Peyer's patch (tissue), 4 donors: ENCODE data around the gene ZNF608. TPM values are rescaled to one million over a fixed set of nuclear protein-coding genes. Genes with fewer than 3 reads are reported as not detected.

Source experiments
- DNase-seq, 3 donors: peaks; one replicate each; pipeline ENCODE4 v3.0.0-alpha.2; 2017 to 2019
- H3K27ac ChIP-seq, 4 donors: fragments of 200-600 bp; sonication (generic); one replicate each; pipeline ENCODE4 v1.5.1; 2016 to 2019
- H3K27me3 ChIP-seq, 2 donors: fragments of 200-600 bp; sonication (generic); one replicate each; pipeline ENCODE4 v1.5.1; 2019
- H3K36me3 ChIP-seq, 3 donors: fragments of 200-600 bp; sonication (generic); one replicate each; pipeline ENCODE4 v1.5.1; 2016 to 2019
- H3K4me1 ChIP-seq, 4 donors: fragments of 200-600 bp; sonication (generic); one replicate each; pipeline ENCODE4 v1.5.1; 2016 to 2019
- H3K4me3 ChIP-seq, 4 donors: fragments of 200-600 bp; sonication (generic); 1 replicate in 3 of 4; 2 replicates in 1 of 4; pipeline ENCODE4 v1.5.1; 2016 to 2019; ENCODE audit warnings: mild to moderate bottlenecking in 1 of 4
- H3K9me3 ChIP-seq, 4 donors: fragments of 200-600 bp; sonication (generic); one replicate each; pipeline ENCODE4 v1.5.1; 2016 to 2019; ENCODE audit warnings: mild to moderate bottlenecking in 1 of 4
- CTCF ChIP-seq, 6 experiments: fragments of 450-650 bp in 4 of 6; fragments of 200-600 bp in 2 of 6; sonication (generic) in 1 of 6; IDR thresholded peaks; one replicate each; pipeline ENCODE4 v1.5.1; 2017 to 2019; ENCODE audit warnings: antibody characterized with exemption in 6 of 6, mild to moderate bottlenecking in 3 of 6, moderate library complexity in 1 of 6
- POLR2A ChIP-seq, 2 donors: fragments of 450-650 bp; IDR thresholded peaks; one replicate each; pipeline ENCODE4 v1.5.1; 2017; ENCODE audit warnings: antibody characterized with exemption in 2 of 2, mild to moderate bottlenecking in 2 of 2, moderate library complexity in 2 of 2
- total RNA-seq, 4 donors: library from RNA; depleted of rRNA; stranded (reverse); fragments of >200 nt; gene quantifications; one replicate each; pipeline ENCODE4 v1.1.0, GENCODE V29; 2016

Gene ZNF608
- total RNA-seq, 4 donors from 2014 or later: 19.8 to 85.8 (median 35.3) TPM

GRCh38 chr5:124752854-124753720 lies 6.6 kb upstream of the ZNF608 start:
- no peak for DNase-seq
- TF ChIP-seq CTCF (IDR thresholded peaks at IDR 0.05): no peak
- no peak for TF ChIP-seq POLR2A (IDR thresholded peaks at IDR 0.05)
- Histone ChIP-seq H3K4me1 (peaks cover 0 to 6% (median 0%) of the 10 kb centered on the region in 4 donors), H3K27me3 (no peaks in the 10 kb centered on the region), H3K4me3 (no peak overlapping the region), H3K9me3 (no peaks in the 10 kb centered on the region), H3K27ac (no peak overlapping the region), H3K36me3 (no peaks in the 10 kb centered on the region)

- Histone ChIP-seq H3K36me3 (no peaks in the 10 kb centered on the region), H3K4me1 (peaks cover 0 to 6% (median 0%) of the 10 kb centered on the region in 4 donors), H3K27ac (no peak overlapping the region), H3K27me3 (no peaks in the 10 kb centered on the region), H3K9me3 (no peaks in the 10 kb centered on the region), H3K4me3 (no peak overlapping the region)
- DNase-seq: no peak
- TF ChIP-seq CTCF (IDR thresholded peaks at IDR 0.05) (no peak), POLR2A (IDR thresholded peaks at IDR 0.05) (no peak)
Observed at GRCh38 chr5:124751031-124751430, 4.6 kb upstream of the ZNF608 start.

DNA sequence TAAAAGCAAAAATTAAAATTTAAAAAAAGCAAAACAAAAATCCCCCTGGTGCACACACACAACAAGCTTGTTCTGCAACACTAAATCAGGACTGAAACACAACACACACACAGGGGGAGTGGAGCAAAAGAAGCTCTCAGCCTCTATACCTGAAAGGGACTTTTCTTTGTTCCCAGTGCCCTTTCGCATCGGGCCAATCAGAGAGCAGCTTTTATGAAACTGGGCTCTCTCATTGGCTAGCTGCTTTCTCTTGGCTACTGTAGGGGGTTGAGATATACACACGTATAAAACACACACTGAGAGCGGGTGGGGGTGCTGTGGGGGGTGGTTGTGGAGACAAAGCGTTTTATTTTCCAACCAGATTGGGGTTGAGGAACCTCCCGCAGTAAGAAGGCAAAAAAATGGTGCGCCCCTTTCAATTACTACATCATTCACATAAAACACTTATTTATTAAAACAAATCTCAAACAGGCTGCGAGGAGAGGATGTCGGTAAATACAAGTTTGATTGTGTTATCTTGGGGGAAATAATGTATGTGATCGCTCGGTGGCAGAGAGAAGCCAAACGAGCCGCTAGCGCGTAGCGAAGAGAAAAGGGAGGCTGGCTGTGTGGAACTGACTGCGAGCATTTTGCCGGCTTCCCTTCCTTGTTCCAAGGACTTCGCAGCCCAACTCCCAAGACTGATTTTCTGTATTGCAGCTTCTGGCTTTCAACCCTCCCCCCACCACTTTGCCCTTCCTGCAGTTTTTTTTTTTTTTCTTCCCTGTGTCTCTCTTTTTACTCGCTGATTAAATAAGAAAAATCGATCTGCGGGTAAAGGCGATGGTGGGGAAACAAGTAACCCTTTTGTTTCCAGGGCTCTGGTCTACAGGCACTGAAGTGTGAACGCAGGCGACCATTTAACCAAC lies 2.5 kb upstream of the ZNF608 start:
- H3K27ac ChIP-seq: peak overlapping the region; percentile 80 to 94 (median 85)
- H3K4me3 ChIP-seq: peak overlapping the region; percentile 37 to 75 (median 57)
- no peaks in the 10 kb centered on the region for H3K27me3 ChIP-seq
- peak in 2 of 6 experiments; percentile 8 to 13 for TF ChIP-seq CTCF (IDR thresholded peaks at IDR 0.05)
- TF ChIP-seq POLR2A (IDR thresholded peaks at IDR 0.05): peak; percentile 33 to 76
- no peaks in the 10 kb centered on the region for H3K9me3 ChIP-seq
- peak; percentile 72 to 91 (median 81) for DNase-seq
- peaks cover 0 to 12% (median 0%) of the 10 kb centered on the region in 4 donors for H3K4me1 ChIP-seq
- H3K36me3 ChIP-seq: no peaks in the 10 kb centered on the region

DNA sequence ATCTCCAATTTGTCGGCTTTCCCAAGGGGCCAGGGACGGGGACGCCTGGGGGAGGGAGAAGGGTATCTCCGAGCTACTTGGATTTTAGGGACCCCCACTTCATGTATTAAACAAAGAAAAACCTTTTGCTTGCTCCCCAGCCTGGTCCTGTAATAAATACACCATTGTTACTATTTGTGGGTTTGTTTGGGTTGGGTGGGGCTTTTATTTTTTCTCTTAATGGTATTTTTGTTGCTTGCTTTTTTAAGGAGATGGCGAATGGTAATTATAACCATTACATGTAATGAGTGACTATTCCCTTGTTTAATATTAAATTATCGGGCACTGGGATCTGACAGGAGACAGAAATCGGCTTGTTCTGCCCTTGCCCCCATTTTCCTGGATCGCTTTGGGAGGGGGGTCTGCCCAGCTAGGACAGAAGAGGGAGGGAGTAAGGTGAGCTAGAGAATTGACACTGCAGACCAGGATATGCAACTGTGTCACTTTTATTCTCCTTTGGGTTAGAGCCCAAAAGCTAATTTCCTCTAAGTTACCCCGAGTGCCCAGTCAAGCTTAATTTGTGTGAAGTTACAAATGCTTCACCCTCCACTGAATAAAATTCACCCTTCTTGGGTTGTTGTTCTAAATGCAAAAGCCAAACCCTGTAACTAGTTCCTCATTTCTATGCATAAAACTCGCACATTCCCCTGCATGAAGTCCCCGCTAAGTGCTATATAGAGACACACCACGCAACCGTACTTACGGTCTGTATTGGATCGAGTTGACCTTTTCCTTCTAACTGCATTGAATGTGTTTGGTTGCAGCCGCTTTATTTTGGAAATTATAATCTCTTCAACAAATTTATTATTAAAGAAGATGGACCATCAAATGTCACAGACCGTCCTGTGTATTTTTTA lies 1.6 kb upstream of the ZNF608 start:
- peak in 2 of 3 donors; percentile 49 to 63 for DNase-seq

More for the DNA sequence above, 1.6 kb upstream of the ZNF608 start:
- no peak for TF ChIP-seq CTCF (IDR thresholded peaks at IDR 0.05)
- TF ChIP-seq POLR2A (IDR thresholded peaks at IDR 0.05): no peak
- Histone ChIP-seq H3K4me3 (peak overlapping the region; percentile 37 to 75 (median 57)), H3K9me3 (no peaks in the 10 kb centered on the region), H3K27me3 (no peaks in the 10 kb centered on the region), H3K4me1 (peaks cover 0 to 12% (median 0%) of the 10 kb centered on the region in 4 donors), H3K36me3 (no peaks in the 10 kb centered on the region), H3K27ac (peak overlapping the region; percentile 80 to 94 (median 85))
